H1 (cell line): ENCODE data around the gene RNF43. TPM values are rescaled to one million over a fixed set of nuclear protein-coding genes. Genes with fewer than 3 reads are reported as not detected.

Source experiments
- KDM1A ChIP-seq: fragments of 200-600, 300-600 bp; sonication (generic); IDR thresholded peaks from 2 replicates; pipeline ENCODE4 v1.7.1; 2016; ENCODE audit warnings: mild to moderate bottlenecking, low read length, borderline replicate concordance
- SP1 ChIP-seq: IDR thresholded peaks from 2 replicates; pipeline ENCODE4 v1.6.1; 2011; ENCODE audit warnings: low read depth, low read length
- YY1 ChIP-seq: IDR thresholded peaks from 2 replicates; pipeline ENCODE4 v1.6.1; 2011; ENCODE audit warnings: low read depth, mild to moderate bottlenecking, low read length
- polyA plus RNA-seq, 7 experiments: library from polyadenylated mRNA; depleted of rRNA in 3 of 7; stranded (reverse) in 5 of 7; unstranded in 2 of 7; fragments of >200 nt in 5 of 7; fragments of 200-250 nt in 2 of 7; gene quantifications; 1 replicate in 5 of 7; 2 replicates in 1 of 7; 4 replicates in 1 of 7; pipeline versions ENCODE4 v1.2.1 to v1.2.3, GENCODE V29; 2011 to 2013; ENCODE audit warnings: missing spikeins in 2 of 7, mixed read lengths in 2 of 7
- total RNA-seq: library from RNA; stranded (reverse); fragmentation: NEBNext Ultra II Directional; extraction: Animal tissue kit (Norgen Biotek cat#: 25700); gene quantifications from 2 replicates; pipeline ENCODE4 v1.2.1, GENCODE V29; 2021
- TF ChIP-seq, protein P1 (sequence below): fragments of 300-600 bp; sonication (generic); IDR thresholded peaks from 2 replicates; pipeline ENCODE4 v1.7.1; 2012; ENCODE audit warnings: low read length, moderate library complexity, mild to moderate bottlenecking, inconsistent platforms; ENCODE audit not compliant: insufficient replicate concordance

The RNF43 gene
- total and polyA plus RNA-seq, 2 of the 8 experiments (the other 6 are each of a cell fraction or from before 2014, with no cell fraction given): 0.89 to 1.5 TPM

DNA sequence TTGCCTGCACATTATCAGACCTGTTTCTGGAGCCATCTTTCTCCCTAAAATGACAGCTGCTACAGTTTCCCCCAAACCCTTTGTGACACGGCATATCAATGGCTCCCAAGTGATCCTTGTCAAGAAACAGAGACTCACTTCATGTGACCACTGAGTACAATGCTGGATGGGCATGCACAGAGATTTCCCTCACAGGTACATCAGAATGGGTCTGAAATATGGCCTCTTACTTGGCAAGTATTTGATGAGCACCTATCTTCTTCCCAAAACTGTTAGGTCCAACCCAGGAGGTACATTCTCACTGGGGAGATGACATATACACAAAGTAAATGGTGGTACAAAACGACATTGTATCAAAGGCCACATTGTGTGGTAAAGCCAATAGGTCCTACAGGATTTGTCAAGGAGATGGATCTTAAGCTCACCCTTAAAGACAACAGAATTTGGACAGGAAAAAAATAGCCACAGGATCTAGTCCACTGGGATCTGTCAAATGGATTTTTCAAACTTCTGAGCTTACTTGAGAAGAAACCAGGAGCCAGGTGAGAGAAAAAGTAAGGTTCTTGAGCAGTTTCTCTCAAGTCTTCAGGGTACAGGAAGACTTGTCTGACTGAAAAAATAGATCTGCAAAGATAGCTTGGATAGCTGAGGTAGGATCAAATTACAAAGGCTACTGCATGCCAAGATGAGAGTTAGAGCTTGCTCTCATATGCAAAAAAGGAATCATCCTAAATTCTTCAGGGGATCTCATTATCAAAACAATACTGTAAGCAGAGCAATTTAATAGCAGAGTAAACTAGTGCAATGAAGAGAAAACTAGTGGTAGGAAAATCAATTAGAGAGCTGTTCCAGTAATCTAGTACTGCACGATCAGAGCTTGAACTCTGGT, 28.8 kb downstream of the RNF43 start (continued):
- TF ChIP-seq, protein P1, sequence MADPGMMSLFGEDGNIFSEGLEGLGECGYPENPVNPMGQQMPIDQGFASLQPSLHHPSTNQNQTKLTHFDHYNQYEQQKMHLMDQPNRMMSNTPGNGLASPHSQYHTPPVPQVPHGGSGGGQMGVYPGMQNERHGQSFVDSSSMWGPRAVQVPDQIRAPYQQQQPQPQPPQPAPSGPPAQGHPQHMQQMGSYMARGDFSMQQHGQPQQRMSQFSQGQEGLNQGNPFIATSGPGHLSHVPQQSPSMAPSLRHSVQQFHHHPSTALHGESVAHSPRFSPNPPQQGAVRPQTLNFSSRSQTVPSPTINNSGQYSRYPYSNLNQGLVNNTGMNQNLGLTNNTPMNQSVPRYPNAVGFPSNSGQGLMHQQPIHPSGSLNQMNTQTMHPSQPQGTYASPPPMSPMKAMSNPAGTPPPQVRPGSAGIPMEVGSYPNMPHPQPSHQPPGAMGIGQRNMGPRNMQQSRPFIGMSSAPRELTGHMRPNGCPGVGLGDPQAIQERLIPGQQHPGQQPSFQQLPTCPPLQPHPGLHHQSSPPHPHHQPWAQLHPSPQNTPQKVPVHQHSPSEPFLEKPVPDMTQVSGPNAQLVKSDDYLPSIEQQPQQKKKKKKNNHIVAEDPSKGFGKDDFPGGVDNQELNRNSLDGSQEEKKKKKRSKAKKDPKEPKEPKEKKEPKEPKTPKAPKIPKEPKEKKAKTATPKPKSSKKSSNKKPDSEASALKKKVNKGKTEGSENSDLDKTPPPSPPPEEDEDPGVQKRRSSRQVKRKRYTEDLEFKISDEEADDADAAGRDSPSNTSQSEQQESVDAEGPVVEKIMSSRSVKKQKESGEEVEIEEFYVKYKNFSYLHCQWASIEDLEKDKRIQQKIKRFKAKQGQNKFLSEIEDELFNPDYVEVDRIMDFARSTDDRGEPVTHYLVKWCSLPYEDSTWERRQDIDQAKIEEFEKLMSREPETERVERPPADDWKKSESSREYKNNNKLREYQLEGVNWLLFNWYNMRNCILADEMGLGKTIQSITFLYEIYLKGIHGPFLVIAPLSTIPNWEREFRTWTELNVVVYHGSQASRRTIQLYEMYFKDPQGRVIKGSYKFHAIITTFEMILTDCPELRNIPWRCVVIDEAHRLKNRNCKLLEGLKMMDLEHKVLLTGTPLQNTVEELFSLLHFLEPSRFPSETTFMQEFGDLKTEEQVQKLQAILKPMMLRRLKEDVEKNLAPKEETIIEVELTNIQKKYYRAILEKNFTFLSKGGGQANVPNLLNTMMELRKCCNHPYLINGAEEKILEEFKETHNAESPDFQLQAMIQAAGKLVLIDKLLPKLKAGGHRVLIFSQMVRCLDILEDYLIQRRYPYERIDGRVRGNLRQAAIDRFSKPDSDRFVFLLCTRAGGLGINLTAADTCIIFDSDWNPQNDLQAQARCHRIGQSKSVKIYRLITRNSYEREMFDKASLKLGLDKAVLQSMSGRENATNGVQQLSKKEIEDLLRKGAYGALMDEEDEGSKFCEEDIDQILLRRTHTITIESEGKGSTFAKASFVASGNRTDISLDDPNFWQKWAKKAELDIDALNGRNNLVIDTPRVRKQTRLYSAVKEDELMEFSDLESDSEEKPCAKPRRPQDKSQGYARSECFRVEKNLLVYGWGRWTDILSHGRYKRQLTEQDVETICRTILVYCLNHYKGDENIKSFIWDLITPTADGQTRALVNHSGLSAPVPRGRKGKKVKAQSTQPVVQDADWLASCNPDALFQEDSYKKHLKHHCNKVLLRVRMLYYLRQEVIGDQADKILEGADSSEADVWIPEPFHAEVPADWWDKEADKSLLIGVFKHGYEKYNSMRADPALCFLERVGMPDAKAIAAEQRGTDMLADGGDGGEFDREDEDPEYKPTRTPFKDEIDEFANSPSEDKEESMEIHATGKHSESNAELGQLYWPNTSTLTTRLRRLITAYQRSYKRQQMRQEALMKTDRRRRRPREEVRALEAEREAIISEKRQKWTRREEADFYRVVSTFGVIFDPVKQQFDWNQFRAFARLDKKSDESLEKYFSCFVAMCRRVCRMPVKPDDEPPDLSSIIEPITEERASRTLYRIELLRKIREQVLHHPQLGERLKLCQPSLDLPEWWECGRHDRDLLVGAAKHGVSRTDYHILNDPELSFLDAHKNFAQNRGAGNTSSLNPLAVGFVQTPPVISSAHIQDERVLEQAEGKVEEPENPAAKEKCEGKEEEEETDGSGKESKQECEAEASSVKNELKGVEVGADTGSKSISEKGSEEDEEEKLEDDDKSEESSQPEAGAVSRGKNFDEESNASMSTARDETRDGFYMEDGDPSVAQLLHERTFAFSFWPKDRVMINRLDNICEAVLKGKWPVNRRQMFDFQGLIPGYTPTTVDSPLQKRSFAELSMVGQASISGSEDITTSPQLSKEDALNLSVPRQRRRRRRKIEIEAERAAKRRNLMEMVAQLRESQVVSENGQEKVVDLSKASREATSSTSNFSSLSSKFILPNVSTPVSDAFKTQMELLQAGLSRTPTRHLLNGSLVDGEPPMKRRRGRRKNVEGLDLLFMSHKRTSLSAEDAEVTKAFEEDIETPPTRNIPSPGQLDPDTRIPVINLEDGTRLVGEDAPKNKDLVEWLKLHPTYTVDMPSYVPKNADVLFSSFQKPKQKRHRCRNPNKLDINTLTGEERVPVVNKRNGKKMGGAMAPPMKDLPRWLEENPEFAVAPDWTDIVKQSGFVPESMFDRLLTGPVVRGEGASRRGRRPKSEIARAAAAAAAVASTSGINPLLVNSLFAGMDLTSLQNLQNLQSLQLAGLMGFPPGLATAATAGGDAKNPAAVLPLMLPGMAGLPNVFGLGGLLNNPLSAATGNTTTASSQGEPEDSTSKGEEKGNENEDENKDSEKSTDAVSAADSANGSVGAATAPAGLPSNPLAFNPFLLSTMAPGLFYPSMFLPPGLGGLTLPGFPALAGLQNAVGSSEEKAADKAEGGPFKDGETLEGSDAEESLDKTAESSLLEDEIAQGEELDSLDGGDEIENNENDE: no peak
- TF ChIP-seq KDM1A (no peak), YY1 (no peak), SP1 (no peak)
